NCI-H446 treated with DMSO at 0.1 percent for 48 hours (cell line): ENCODE data around the gene EMC10.
"Not testable (repeated sequence)": the region's sequence is repeated elsewhere in the genome, so short reads cannot be mapped to it uniquely, and the experiment has no call there.

Experiments
- DNase-seq: peaks from one replicate; lab custom pipeline; 2025; lab: John Stamatoyannopoulos, UW

The EMC10 gene

GRCh38 chr19:50476224-50476906 lies at the start of gene EMC10, which contains the start of gene GARIN5A:
TSS of gene EMC10 (plus strand) at chr19:50476507. CDS start at chr19:50476545, 38 bp downstream.
TSS of gene GARIN5A (minus strand) at chr19:50476848. CDS start at chr19:50476388, 460 bp downstream.
- DNase-seq, result peak; percentile 63

GRCh38 chr19:50427318-50427925 lies 48.9 kb upstream of the EMC10 start:
- DNase-seq, result no peak

- DNase-seq, result no peak
Measured at GRCh38 chr19:50427997-50428425, 48.3 kb upstream of the EMC10 start.

GRCh38 chr19:50428772-50429463 lies 47.4 kb upstream of the EMC10 start:
- DNase-seq, result no peak

- no peak for DNase-seq
Measured at GRCh38 chr19:50430888-50431342, 45.4 kb upstream of the EMC10 start.

GRCh38 chr19:50431343-50432220 lies 44.7 kb upstream of the EMC10 start:
- DNase-seq, result peak; percentile 19

GRCh38 chr19:50432221-50433028 lies 43.9 kb upstream of the EMC10 start, which contains the start of gene MYBPC2:
TSS of gene MYBPC2 (plus strand) at chr19:50432892. CDS start at chr19:50432954, 62 bp downstream.
- no peak for DNase-seq

- DNase-seq, result no peak
Measured at GRCh38 chr19:50433201-50434180, 42.8 kb upstream of the EMC10 start.

- DNase-seq, result no peak
Measured at GRCh38 chr19:50434525-50434924, 41.8 kb upstream of the EMC10 start.

GRCh38 chr19:50435221-50435620 lies 41.1 kb upstream of the EMC10 start:
- no peak for DNase-seq

- DNase-seq, result no peak
Measured at GRCh38 chr19:50435627-50436026, 40.7 kb upstream of the EMC10 start.

GRCh38 chr19:50437862-50438449 lies 38.4 kb upstream of the EMC10 start:
- DNase-seq, result no peak

GRCh38 chr19:50439130-50439529 lies 37.2 kb upstream of the EMC10 start:
- DNase-seq, result not testable (repeated sequence)

GRCh38 chr19:50444059-50444458 lies 32.2 kb upstream of the EMC10 start:
- DNase-seq, result no peak

- no peak for DNase-seq
Measured at GRCh38 chr19:50447053-50447452, 29.3 kb upstream of the EMC10 start.

GRCh38 chr19:50447750-50448149 lies 28.6 kb upstream of the EMC10 start:
- no peak for DNase-seq

GRCh38 chr19:50449236-50449899 lies 26.9 kb upstream of the EMC10 start:
- DNase-seq, result no peak

GRCh38 chr19:50450369-50451222 lies 25.7 kb upstream of the EMC10 start:
- no peak for DNase-seq
